ENCODE data around the gene ATXN1. TPM values are rescaled to one million over a fixed set of nuclear protein-coding genes. Genes with fewer than 3 reads are reported as not detected.

The ATXN1 gene
- total and polyA plus RNA-seq, 2 of the 8 experiments (the other 6 are each of a cell fraction or from before 2014, with no cell fraction given), result 1.6 to 4.0 TPM

GRCh38 chr6:16305788-16306187 lies 455.5 kb downstream of the ATXN1 start:
- peaks cover 7% of the 10 kb centered on the region for H3K23me2 ChIP-seq (ENCODE audit: low read depth, low read length)
- H4K5ac ChIP-seq (ENCODE audit: insufficient read length, low read depth, low read length), result no peak overlapping the region
- H3K4me3 ChIP-seq (ENCODE audit: extremely low read depth in 1 of 4, insufficient read depth in 2 of 4, low read depth in 3 of 4, low read length in 4 of 4), result peak overlapping the region in 1 of 4 experiments; percentile 29; a peak in 1 of 8 replicates
- no peaks in the 10 kb centered on the region for H4K20me1 ChIP-seq (replicated peaks in 1 of 2; ENCODE audit: control insufficient read depth in 1 of 2, insufficient read depth in 2 of 2, low read length in 2 of 2)
- no peak overlapping the region for H2AK5ac ChIP-seq (ENCODE audit: low read depth, low read length)
- no peaks in the 10 kb centered on the region for H3K79me2 ChIP-seq (ENCODE audit: control insufficient read depth in 1 of 2, insufficient read depth in 2 of 2, low read length in 2 of 2)
- no peak overlapping the region for H3K14ac ChIP-seq (ENCODE audit: insufficient read length)
- no peaks in the 10 kb centered on the region; a peak in 1 of 7 replicates for H3K27me3 ChIP-seq (replicated peaks in 1 of 4; ENCODE audit: control insufficient read depth in 3 of 4, extremely low read depth in 1 of 4, insufficient read depth in 3 of 4, low read length in 3 of 4)
- peak overlapping the region; percentile 82; the same call in 1 of the 2 replicates for H4K8ac ChIP-seq (ENCODE audit: extremely low read depth, insufficient read depth, low read length)
- no peak overlapping the region for H2BK120ac ChIP-seq (replicated peaks; ENCODE audit: low read depth, low read length)
- no peak overlapping the region for H3K9ac ChIP-seq (replicated peaks in 1 of 4; ENCODE audit: extremely low read depth in 1 of 4, low read depth in 3 of 4, low read length in 3 of 4)
- CTCF ChIA-PET (ENCODE audit: partially characterized antibody), result interaction anchor here (1.1 to 1.7 kb wide), 2 partner anchors 13 to 20 kb away, joined by 3 to 5 read pairs; no protein-coding TSS in a partner anchor
- no peak overlapping the region for H2BK20ac ChIP-seq (ENCODE audit: low read length)
- no peak for DNase-seq (ENCODE audit: low read depth in 1 of 2, low spot score in 2 of 2)
- no peak overlapping the region for H3K4ac ChIP-seq (replicated peaks; ENCODE audit: insufficient read length, low read depth, low read length)
- no peak overlapping the region for H3K18ac ChIP-seq (ENCODE audit: extremely low read depth, low read length)
- POLR2A ChIA-PET (ENCODE audit: partially characterized antibody), result interaction anchor here (0.7 kb wide), 1 partner anchor 1546 kb away, joined by 4 read pairs; no protein-coding TSS in a partner anchor
- no peaks in the 10 kb centered on the region for H3K36me3 ChIP-seq (ENCODE audit: control insufficient read depth in 2 of 4, insufficient read depth in 4 of 4, low read length in 3 of 4)
- no peak overlapping the region for H3K23ac ChIP-seq (ENCODE audit: insufficient read length)
- H4K91ac ChIP-seq (replicated peaks; ENCODE audit: insufficient read length, low read length), result no peak overlapping the region
- no peaks in the 10 kb centered on the region for H3K79me1 ChIP-seq (ENCODE audit: low read depth, low read length)
- H2BK15ac ChIP-seq (ENCODE audit: low read length), result no peak overlapping the region
- no peak overlapping the region for H2BK5ac ChIP-seq (ENCODE audit: low read depth, low read length)
- no peak overlapping the region for H2AFZ ChIP-seq (ENCODE audit: low read length)
- TF ChIP-seq SP1 (IDR thresholded peaks at IDR 0.05; ENCODE audit: low read depth, low read length), result no peak
- 51% methylated on average over 19 of the region's 19 CpGs; no CpG with 5 or more reads in 1 of the 2 experiments for WGBS, 2 experiments (ENCODE audit: extremely low coverage in 1 of 2, insufficient coverage in 1 of 2, insufficient read length in 1 of 2, insufficient replicate concordance in 2 of 2, low coverage in 1 of 2, low lambda C conversion rate in 2 of 2, missing lambda C conversion rate in 1 of 2)
- no peak overlapping the region for H3K56ac ChIP-seq (replicated peaks; ENCODE audit: insufficient read length, low read depth, low read length)
- H2BK12ac ChIP-seq (ENCODE audit: low read depth, low read length), result 0 out of 2 replicates have a peak overlapping the region, but pooled peaks have one; percentile 39
- FAIRE-seq, result no peak
- H3K4me1 ChIP-seq (replicated peaks in 1 of 4; ENCODE audit: control insufficient read depth in 3 of 4, insufficient read depth in 4 of 4, low read length in 3 of 4), result peaks cover 0 to 22% (median 13%) of the 10 kb centered on the region in 4 experiments; a peak in 6 of 7 replicates
- no peak overlapping the region for H3K27ac ChIP-seq (ENCODE audit: low read depth, low read length)
- no peaks in the 10 kb centered on the region for H3K9me3 ChIP-seq (ENCODE audit: insufficient read depth in 2 of 2, low read depth in 1 of 2, low read length in 1 of 2)
- peak overlapping the region; percentile 4 to 26; a peak in 2 of 4 replicates for H3K4me2 ChIP-seq (ENCODE audit: insufficient read depth in 1 of 2, low read depth in 2 of 2, low read length in 2 of 2)
